GM18526 (cell line): ENCODE measurements around the gene RNH1.
A peak's percentile ranks its signal among the peaks of the same experiment; 100 is the strongest.

ENCODE experiments used
- POLR2A ChIP-seq: IDR thresholded peaks from 3 replicates; pipeline ENCODE4 v1.6.1; 2011; ENCODE audit not compliant: insufficient read length; ENCODE audit errors: extremely low read depth

RNH1 gene

GRCh38 chr11:540583-541432, 33.8 kb upstream of the RNH1 start:
- no peak for TF ChIP-seq POLR2A

DNA sequence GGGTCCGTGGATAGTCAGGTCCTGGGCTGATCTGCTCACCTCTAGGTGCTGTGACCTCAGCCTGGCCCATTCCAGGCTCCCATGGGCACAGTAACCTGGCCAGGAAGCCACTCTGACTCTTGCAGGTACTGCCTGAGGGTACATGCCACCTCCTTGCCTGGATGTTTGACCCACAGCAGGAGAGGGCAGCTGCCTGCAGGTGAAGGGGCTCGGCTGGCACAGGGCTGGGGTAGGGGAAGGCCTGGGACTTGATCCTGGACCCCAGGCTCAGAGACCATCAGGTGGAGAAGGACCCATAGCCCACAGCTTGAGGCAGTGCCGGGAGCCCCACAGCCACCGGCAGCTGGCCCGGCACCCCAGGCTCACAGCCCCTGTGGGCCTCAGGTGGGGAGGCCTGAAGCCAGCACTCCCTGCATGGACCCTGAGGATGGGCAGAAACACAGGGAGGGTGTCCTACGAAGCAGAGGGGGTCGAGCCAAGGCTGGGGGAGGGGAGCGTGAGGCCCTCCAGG, 33.0 kb upstream of the RNH1 start:
- no peak for TF ChIP-seq POLR2A

- no peak for TF ChIP-seq POLR2A
Measured at GRCh38 chr11:538431-539051, 31.5 kb upstream of the RNH1 start.

- TF ChIP-seq POLR2A: no peak
Measured at GRCh38 chr11:537622-538430, 30.8 kb upstream of the RNH1 start.

GRCh38 chr11:536841-537621, 30.0 kb upstream of the RNH1 start, which contains the start of gene LRRC56:
Gene LRRC56 (plus strand): TSS chr11:537527. CDS start chr11:540685, 3,158 bp downstream.
- peak; percentile 68 for TF ChIP-seq POLR2A

DNA sequence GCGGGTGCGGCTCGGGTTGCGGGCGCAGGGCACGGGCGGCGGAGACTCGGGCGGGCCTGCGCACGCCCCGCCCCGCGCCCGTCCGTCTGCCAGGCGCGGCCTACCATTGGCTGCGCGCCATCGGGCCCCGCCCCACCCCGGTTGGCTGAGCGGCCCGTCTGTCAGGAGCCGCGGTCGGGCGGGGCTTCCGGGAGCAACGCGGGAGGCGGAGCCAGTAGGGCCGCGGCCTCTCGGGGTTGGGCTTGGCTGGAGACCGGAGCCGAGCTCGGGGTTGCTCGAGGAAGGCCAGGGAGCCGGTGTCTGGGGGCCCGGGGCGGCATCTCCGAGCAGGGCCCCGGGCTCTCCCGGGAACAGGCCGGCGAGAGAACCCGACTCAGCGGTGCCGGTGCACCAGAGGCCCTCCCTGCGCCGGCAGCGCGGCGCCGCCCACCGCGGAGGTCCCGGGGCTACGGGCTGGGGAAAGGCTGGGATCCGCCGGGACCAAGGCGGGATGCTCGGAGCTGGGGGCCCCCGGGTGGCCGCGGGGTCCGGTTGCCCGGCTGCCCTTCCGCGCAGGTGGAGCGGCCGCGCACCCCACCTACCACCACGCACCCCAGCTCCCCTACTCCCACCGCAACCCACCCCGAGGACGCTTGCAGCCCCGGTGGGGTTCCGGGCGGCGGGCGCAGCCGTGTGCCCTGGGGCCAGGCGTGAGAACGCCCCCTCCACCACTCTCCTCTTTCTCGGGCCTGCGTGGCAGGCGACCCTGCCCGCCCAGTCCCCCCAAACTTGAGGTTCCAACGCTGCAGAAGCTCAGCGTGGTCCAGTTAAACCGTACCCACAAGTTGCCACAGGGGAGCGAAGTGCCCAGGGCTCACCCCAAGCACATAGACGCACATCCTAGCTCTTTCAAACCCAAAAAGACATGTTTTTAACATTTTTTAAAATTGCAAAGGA, 28.7 kb upstream of the RNH1 start, which contains the start of gene HRAS:
HRAS (minus strand) TSS at position 58 of the 936 bp plus-strand sequence.
- peak; percentile 85 for TF ChIP-seq POLR2A

DNA sequence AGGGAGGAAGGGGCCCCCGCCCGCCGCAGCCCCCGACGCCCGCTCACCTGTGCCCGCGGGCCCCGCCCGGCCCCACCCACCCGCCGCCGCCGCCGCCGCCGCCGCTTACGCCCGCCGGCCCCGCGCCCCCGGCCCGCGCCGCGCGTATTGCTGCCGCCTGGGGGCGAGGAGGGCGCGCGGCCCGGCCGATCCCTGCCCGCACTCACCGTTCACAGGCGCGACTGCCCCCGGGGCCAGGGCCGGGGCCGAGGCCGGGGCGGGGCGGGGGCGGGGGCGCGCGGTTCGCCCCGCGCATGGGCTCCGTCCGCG, 28.1 kb upstream of the RNH1 start:
- no peak for TF ChIP-seq POLR2A

GRCh38 chr11:534396-535209, 27.6 kb upstream of the RNH1 start:
- no peak for TF ChIP-seq POLR2A

- TF ChIP-seq POLR2A: no peak
Measured at GRCh38 chr11:533586-534395, 26.7 kb upstream of the RNH1 start.

- TF ChIP-seq POLR2A: no peak
Measured at GRCh38 chr11:532986-533585, 26.0 kb upstream of the RNH1 start.

DNA sequence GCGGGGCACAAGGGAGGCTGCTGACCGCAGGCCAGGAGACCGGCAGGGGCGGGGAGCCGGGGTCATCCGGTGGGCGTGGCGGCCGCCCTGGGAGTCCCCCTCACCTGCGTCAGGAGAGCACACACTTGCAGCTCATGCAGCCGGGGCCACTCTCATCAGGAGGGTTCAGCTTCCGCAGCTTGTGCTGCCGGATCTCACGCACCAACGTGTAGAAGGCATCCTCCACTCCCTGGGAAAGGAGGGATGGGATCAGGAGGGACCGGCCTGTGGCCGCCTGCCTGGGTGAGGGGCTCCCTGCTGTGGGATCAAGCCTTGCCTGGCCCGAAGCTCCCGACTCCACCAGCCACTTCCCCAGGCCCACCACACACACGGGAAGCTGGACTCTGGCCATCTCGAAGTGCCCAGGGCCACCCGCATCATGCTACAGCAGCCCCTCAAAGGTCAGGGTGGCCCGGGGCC, 25.5 kb upstream of the RNH1 start:
- no peak for TF ChIP-seq POLR2A
